HepG2 (cell line): ENCODE data around the gene SEC63. TPM values are rescaled to one million over a fixed set of nuclear protein-coding genes. Genes with fewer than 3 reads are reported as not detected.
A peak's percentile ranks its signal among the peaks of the same experiment; 100 is the strongest.

ENCODE experiments used
- ATF7 ChIP-seq, 2 experiments: fragments of 450-650 bp in 1 of 2; sonication (generic) in 1 of 2; formaldehyde crosslinking in 1 of 2; IDR thresholded peaks; 2 replicates each; pipeline versions ENCODE4 v1.4.0 to v1.6.1; 2016 to 2020; ENCODE audit warnings: antibody characterized with exemption in 1 of 2, mild to moderate bottlenecking in 1 of 2, missing genetic modification reagents in 1 of 2
- GFI1 ChIP-seq: sonication (generic); formaldehyde crosslinking; IDR thresholded peaks from 2 replicates; pipeline ENCODE4 v1.5.0; 2020; ENCODE audit warnings: missing genetic modification reagents, mild to moderate bottlenecking, borderline replicate concordance
- HOXA3 ChIP-seq: sonication (generic); formaldehyde crosslinking; IDR thresholded peaks from 2 replicates; pipeline ENCODE4 v1.5.0; 2020; ENCODE audit warnings: missing genetic modification reagents
- KLF13 ChIP-seq: sonication (generic); formaldehyde crosslinking; IDR thresholded peaks from 2 replicates; pipeline ENCODE4 v1.4.0; 2020; ENCODE audit warnings: mild to moderate bottlenecking, missing genetic modification reagents
- MXD3 ChIP-seq: IDR thresholded peaks from 2 replicates; pipeline ENCODE4 v1.6.1; 2016; ENCODE audit warnings: mild to moderate bottlenecking, missing biosample characterization, missing genetic modification reagents
- SAP130 ChIP-seq: IDR thresholded peaks from 2 replicates; pipeline ENCODE4 v1.6.1; 2016; ENCODE audit warnings: low read depth
- SATB2 ChIP-seq: sonication (generic); formaldehyde crosslinking; IDR thresholded peaks from 2 replicates; pipeline ENCODE4 v1.5.0; 2020; ENCODE audit warnings: missing genetic modification reagents
- TAF1 ChIP-seq: sonication (generic); formaldehyde crosslinking; IDR thresholded peaks from 2 replicates; pipeline ENCODE4 v1.4.0; 2020; ENCODE audit warnings: missing genetic modification reagents
- TFDP2 ChIP-seq: sonication (generic); formaldehyde crosslinking; IDR thresholded peaks from 2 replicates; pipeline ENCODE4 v1.4.0; 2020; ENCODE audit warnings: missing genetic modification reagents
- ZBTB10 ChIP-seq: sonication (generic); formaldehyde crosslinking; IDR thresholded peaks from 2 replicates; pipeline ENCODE4 v1.4.0; 2020; ENCODE audit warnings: missing genetic modification reagents, borderline replicate concordance
- ZFP36L1 ChIP-seq: sonication (generic); formaldehyde crosslinking; IDR thresholded peaks from 2 replicates; pipeline ENCODE4 v1.8.0; 2022; ENCODE audit warnings: mild to moderate bottlenecking, missing genetic modification reagents, moderate library complexity
- ZMYM4 ChIP-seq: sonication (generic); formaldehyde crosslinking; IDR thresholded peaks from 2 replicates; pipeline ENCODE4 v1.8.1; 2023; ENCODE audit warnings: mild to moderate bottlenecking, missing genetic modification reagents
- ZNF549 ChIP-seq: sonication (generic); formaldehyde crosslinking; IDR thresholded peaks from 2 replicates; pipeline ENCODE4 v1.5.0; 2020; ENCODE audit warnings: missing genetic modification reagents
- ZNF609 ChIP-seq: sonication (generic); formaldehyde crosslinking; IDR thresholded peaks from 2 replicates; pipeline ENCODE4 v1.4.0; 2020; ENCODE audit warnings: mild to moderate bottlenecking, missing genetic modification reagents, borderline replicate concordance
- ZNF691 ChIP-seq: sonication (generic); formaldehyde crosslinking; IDR thresholded peaks from 2 replicates; pipeline ENCODE4 v1.4.0; 2020; ENCODE audit warnings: missing genetic modification reagents, low read depth, mild to moderate bottlenecking, borderline replicate concordance
- ZNF777 ChIP-seq: sonication (generic); formaldehyde crosslinking; IDR thresholded peaks from 2 replicates; pipeline ENCODE4 v1.4.0; 2020; ENCODE audit warnings: missing genetic modification reagents
- polyA plus RNA-seq, 8 experiments: library from polyadenylated mRNA; depleted of rRNA in 3 of 8; stranded (reverse) in 7 of 8; unstranded in 1 of 8; fragments of >200 nt; fragmentation: Illumina TruSeq in 4 of 8; extraction: Trizol in 4 of 8; gene quantifications; 2 replicates each; pipeline versions ENCODE4 v1.2.1 to v1.2.3, GENCODE V29; 2011 to 2016; ENCODE audit warnings: low read depth in 4 of 8, missing spikeins in 1 of 8, mixed read lengths in 1 of 8; ENCODE audit not compliant: insufficient read depth in 1 of 8
- total RNA-seq, 5 experiments: library from RNA; depleted of rRNA; stranded (reverse); fragments of >200 nt; fragmentation: Illumina TruSeq; extraction: Trizol; gene quantifications; 2 replicates each; pipeline ENCODE4 v1.2.3, GENCODE V29; 2016; ENCODE audit warnings: low read depth in 1 of 5

The SEC63 gene
- total and polyA plus RNA-seq, 2 of the 13 experiments (the other 11 are each of a cell fraction or from before 2014, with no cell fraction given), result 20.2 to 45.9 TPM

- TF ChIP-seq ATF7 (IDR thresholded peaks at IDR 0.05) (no peak), ATF7 (CRISPR knock-in tag; IDR thresholded peaks at IDR 0.05) (no peak), ZNF549 (CRISPR knock-in tag) (no peak), HOXA3 (peak; percentile 43; the same call in 1 of the 2 replicates), MXD3 (CRISPR knock-in tag) (peak; percentile 90), ZFP36L1 (CRISPR knock-in tag) (peak; percentile 80; the same call in 1 of the 2 replicates), ZNF691 (CRISPR knock-in tag) (peak; percentile 84; the same call in 1 of the 2 replicates), SAP130 (CRISPR knock-in tag) (peak; percentile 53; the same call in 1 of the 2 replicates), KLF13 (CRISPR knock-in tag) (no peak), ZMYM4 (0 out of 2 replicates have a peak, but pooled peaks have one; percentile 45), TAF1 (CRISPR knock-in tag) (0 out of 2 replicates have a peak, but pooled peaks have one; percentile 26), ZBTB10 (no peak), SATB2 (no peak), TFDP2 (CRISPR knock-in tag) (peak; percentile 58; the same call in 1 of the 2 replicates), ZNF609 (CRISPR knock-in tag) (0 out of 2 replicates have a peak, but pooled peaks have one; percentile 35), GFI1 (CRISPR knock-in tag) (peak; percentile 44; the same call in 1 of the 2 replicates), ZNF777 (CRISPR knock-in tag) (0 out of 2 replicates have a peak, but pooled peaks have one; percentile 29)
Observed at GRCh38 chr6:107847844-107848802, 109.9 kb downstream of the SEC63 start (continued).
